Chondrocyte (in vitro differentiated cells): ENCODE results near the gene BPIFA2. TPM values are rescaled to one million over a fixed set of nuclear protein-coding genes. Genes with fewer than 3 reads are reported as not detected.

Experiments
- DNase-seq: peaks from one replicate; pipeline ENCODE4 v3.0.0; 2021; ENCODE audit warnings: mixed read lengths, low spot score
- H3K27ac Mint-ChIP-seq: one replicate; pipeline ENCODE4 v1.8.0; 2021; ENCODE audit warnings: mild to moderate bottlenecking, moderate library complexity, mixed read lengths; ENCODE audit not compliant: unreplicated experiment
- H3K27me3 Mint-ChIP-seq: 2 replicates; pipeline ENCODE4 v1.8.0; 2021; ENCODE audit warnings: low read depth, mixed read lengths
- H3K36me3 Mint-ChIP-seq: 2 replicates; pipeline ENCODE4 v1.8.0; 2021; ENCODE audit warnings: low read depth, mixed read lengths
- H3K4me1 Mint-ChIP-seq: 2 replicates; pipeline ENCODE4 v1.8.0; 2021; ENCODE audit warnings: low read depth, mild to moderate bottlenecking, mixed read lengths
- H3K4me3 Mint-ChIP-seq: one replicate; pipeline ENCODE4 v1.8.0; 2021; ENCODE audit warnings: mild to moderate bottlenecking, moderate library complexity, mixed read lengths; ENCODE audit not compliant: unreplicated experiment
- H3K9me3 Mint-ChIP-seq: 2 replicates; pipeline ENCODE4 v1.8.0; 2021; ENCODE audit warnings: low read depth, mixed read lengths
- CTCF ChIP-seq: fragments of 200-600 bp; sonication (generic); IDR thresholded peaks from 2 replicates; pipeline ENCODE4 v1.5.0; 2021; ENCODE audit warnings: antibody characterized with exemption, mild to moderate bottlenecking, moderate library complexity
- total RNA-seq: library from RNA; stranded (reverse); gene quantifications from 3 replicates; pipeline ENCODE4 v1.2.1, GENCODE V29; 2021

The BPIFA2 gene
- total RNA-seq, 1 donor from 2014 or later: not detected

GRCh38 chr20:33124994-33125393 lies 43.0 kb upstream of the BPIFA2 start:
- no peak overlapping the region for H3K4me3 Mint-ChIP-seq
- peaks cover 3% of the 10 kb centered on the region for H3K4me1 Mint-ChIP-seq
- peaks cover 67% of the 10 kb centered on the region for H3K27me3 Mint-ChIP-seq
- no peak for DNase-seq
- no peak overlapping the region for H3K27ac Mint-ChIP-seq
- peaks cover 5% of the 10 kb centered on the region for H3K36me3 Mint-ChIP-seq
- no peak for TF ChIP-seq CTCF
- peaks cover 13% of the 10 kb centered on the region for H3K9me3 Mint-ChIP-seq

GRCh38 chr20:33125983-33126382 lies 42.0 kb upstream of the BPIFA2 start:
- Mint-ChIP-seq H3K27me3 (peaks cover 69% of the 10 kb centered on the region), H3K4me3 (no peak overlapping the region), H3K36me3 (peaks cover 5% of the 10 kb centered on the region), H3K27ac (no peak overlapping the region), H3K4me1 (no peaks in the 10 kb centered on the region), H3K9me3 (peaks cover 8% of the 10 kb centered on the region)
- DNase-seq: no peak
- TF ChIP-seq CTCF: no peak

GRCh38 chr20:33127422-33128097 lies 40.4 kb upstream of the BPIFA2 start:
- H3K9me3 Mint-ChIP-seq: peaks cover 8% of the 10 kb centered on the region
- H3K27ac Mint-ChIP-seq: no peak overlapping the region
- peaks cover 3% of the 10 kb centered on the region for H3K36me3 Mint-ChIP-seq
- TF ChIP-seq CTCF: no peak
- H3K4me3 Mint-ChIP-seq: no peak overlapping the region
- no peak for DNase-seq
- peaks cover 4% of the 10 kb centered on the region for H3K4me1 Mint-ChIP-seq
- H3K27me3 Mint-ChIP-seq: peaks cover 61% of the 10 kb centered on the region

- Mint-ChIP-seq H3K9me3 (peaks cover 8% of the 10 kb centered on the region), H3K27me3 (peaks cover 36% of the 10 kb centered on the region), H3K4me3 (no peak overlapping the region), H3K4me1 (peaks cover 11% of the 10 kb centered on the region), H3K36me3 (peaks cover 3% of the 10 kb centered on the region), H3K27ac (no peak overlapping the region)
- TF ChIP-seq CTCF: no peak
- DNase-seq: no peak
These were observed 37.3 kb upstream of the BPIFA2 start for GRCh38 chr20:33130568-33131061.

- TF ChIP-seq CTCF: no peak
- H3K36me3 Mint-ChIP-seq: peaks cover 3% of the 10 kb centered on the region
- peaks cover 9% of the 10 kb centered on the region for H3K9me3 Mint-ChIP-seq
- H3K4me1 Mint-ChIP-seq: peaks cover 11% of the 10 kb centered on the region
- no peak overlapping the region for H3K27ac Mint-ChIP-seq
- H3K27me3 Mint-ChIP-seq: peaks cover 27% of the 10 kb centered on the region
- DNase-seq: no peak
- H3K4me3 Mint-ChIP-seq: no peak overlapping the region
These were observed 35.9 kb upstream of the BPIFA2 start for GRCh38 chr20:33131949-33132473.
